Mesendoderm (in vitro differentiated cells): ENCODE results near the gene NCOA6.
"Not testable (repeated sequence)": the region's sequence is repeated elsewhere in the genome, so short reads cannot be mapped to it uniquely, and the experiment has no call there.

Experiments
- DNase-seq: peaks from one replicate; pipeline ENCODE4 v3.0.0; 2013
- H2AK5ac ChIP-seq: 2 replicates; pipeline ENCODE4 v1.6.1; 2013; ENCODE audit warnings: low read length, inconsistent platforms
- H2BK120ac ChIP-seq: 2 replicates; pipeline ENCODE4 v1.6.1; 2013; ENCODE audit warnings: low read depth, mild to moderate bottlenecking, low read length, moderate library complexity, mixed read lengths
- H2BK15ac ChIP-seq: replicated peaks from 2 replicates; pipeline ENCODE4 v1.6.1; 2013; ENCODE audit warnings: low read depth, mild to moderate bottlenecking, moderate library complexity
- H2BK5ac ChIP-seq: 2 replicates; pipeline ENCODE4 v1.6.1; 2013; ENCODE audit warnings: low read length, inconsistent platforms
- H3K18ac ChIP-seq: 2 replicates; pipeline ENCODE4 v1.6.1; 2013; ENCODE audit warnings: mild to moderate bottlenecking, low read length, mixed read lengths
- H3K23ac ChIP-seq: one replicate; pipeline ENCODE4 v1.6.1; 2013; ENCODE audit warnings: low read length
- H3K27ac ChIP-seq: 2 replicates; pipeline ENCODE4 v1.5.1; 2013; ENCODE audit warnings: low read depth, mild to moderate bottlenecking, inconsistent platforms, low read length, moderate library complexity
- H3K27me3 ChIP-seq: 2 replicates; pipeline ENCODE4 v1.6.1; 2013; ENCODE audit warnings: low read length, control low read depth, mild to moderate bottlenecking, inconsistent platforms; ENCODE audit not compliant: insufficient read depth, poor library complexity
- H3K36me3 ChIP-seq: 2 replicates; pipeline ENCODE4 v1.6.1; 2013; ENCODE audit warnings: low read length, inconsistent platforms; ENCODE audit not compliant: control insufficient read depth, insufficient read depth
- H3K4ac ChIP-seq: one replicate; pipeline ENCODE4 v1.6.1; 2013; ENCODE audit warnings: low read depth, mild to moderate bottlenecking, low read length, moderate library complexity
- H3K4me1 ChIP-seq: 2 replicates; pipeline ENCODE4 v1.6.1; 2013; ENCODE audit warnings: low read depth, low read length, inconsistent platforms; ENCODE audit not compliant: control insufficient read depth
- H3K4me2 ChIP-seq: 2 replicates; pipeline ENCODE4 v1.6.1; 2013; ENCODE audit warnings: low read length
- H3K4me3 ChIP-seq: 2 replicates; pipeline ENCODE4 v1.5.1; 2013; ENCODE audit warnings: mild to moderate bottlenecking, low read length
- H3K56ac ChIP-seq: one replicate; pipeline ENCODE4 v1.6.1; 2013; ENCODE audit warnings: low read length
- H3K79me1 ChIP-seq: 2 replicates; pipeline ENCODE4 v1.6.1; 2013; ENCODE audit warnings: low read length, inconsistent platforms
- H3K79me2 ChIP-seq: 2 replicates; pipeline ENCODE4 v1.6.1; 2013; ENCODE audit warnings: mild to moderate bottlenecking, low read length; ENCODE audit not compliant: control insufficient read depth, insufficient read depth
- H3K9ac ChIP-seq: 2 replicates; pipeline ENCODE4 v1.6.1; 2013; ENCODE audit warnings: low read length, inconsistent platforms
- H4K5ac ChIP-seq: one replicate; pipeline ENCODE4 v1.6.1; 2013; ENCODE audit warnings: low read length
- H4K8ac ChIP-seq: one replicate; pipeline ENCODE4 v1.6.1; 2013; ENCODE audit warnings: low read depth, mild to moderate bottlenecking, control low read depth, low read length, moderate library complexity
- WGBS: extraction: QIAGEN DNeasy Blood & Tissue Kit; methylation state at CpG from one replicate; pipeline ENCODE4 v1.1.7; 2013; ENCODE audit warnings: low lambda C conversion rate, missing lambda C conversion rate; ENCODE audit not compliant: insufficient coverage; ENCODE audit errors: extremely low coverage; 5-methylcytosine and 5-hydroxymethylcytosine counted together

Gene NCOA6

DNA sequence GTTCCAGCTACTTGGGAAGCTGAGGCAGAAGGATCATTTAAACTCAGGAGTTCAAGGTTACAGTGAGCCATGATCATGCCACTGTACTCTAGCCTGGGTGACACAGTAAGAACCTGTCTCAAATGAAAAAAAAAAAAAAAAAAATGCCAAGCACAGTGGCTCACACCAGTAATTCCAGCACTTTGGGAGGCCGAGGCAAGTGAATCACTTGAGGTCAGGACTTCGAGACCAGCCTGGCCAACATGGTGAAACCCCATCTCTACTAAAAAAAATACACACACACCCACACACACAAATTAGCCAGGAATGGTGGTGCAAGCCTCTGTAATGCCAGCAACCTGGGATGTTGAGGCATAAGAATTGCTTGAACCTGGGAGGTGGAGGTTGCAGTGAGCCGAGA is 102.9 kb downstream of the NCOA6 start:
- not testable (repeated sequence) for H3K27ac ChIP-seq, H3K27me3 ChIP-seq, H3K4me3 ChIP-seq, H3K9ac ChIP-seq, H3K4me1 ChIP-seq, H4K5ac ChIP-seq, DNase-seq, H3K18ac ChIP-seq, H2AK5ac ChIP-seq, H3K56ac ChIP-seq, H3K23ac ChIP-seq, H2BK120ac ChIP-seq, H3K79me2 ChIP-seq, H3K4ac ChIP-seq, H3K79me1 ChIP-seq, H3K4me2 ChIP-seq, H4K8ac ChIP-seq, H3K36me3 ChIP-seq, H2BK15ac ChIP-seq, H2BK5ac ChIP-seq
- no CpG with 5 or more reads among the region's 3 CpGs for WGBS

DNA sequence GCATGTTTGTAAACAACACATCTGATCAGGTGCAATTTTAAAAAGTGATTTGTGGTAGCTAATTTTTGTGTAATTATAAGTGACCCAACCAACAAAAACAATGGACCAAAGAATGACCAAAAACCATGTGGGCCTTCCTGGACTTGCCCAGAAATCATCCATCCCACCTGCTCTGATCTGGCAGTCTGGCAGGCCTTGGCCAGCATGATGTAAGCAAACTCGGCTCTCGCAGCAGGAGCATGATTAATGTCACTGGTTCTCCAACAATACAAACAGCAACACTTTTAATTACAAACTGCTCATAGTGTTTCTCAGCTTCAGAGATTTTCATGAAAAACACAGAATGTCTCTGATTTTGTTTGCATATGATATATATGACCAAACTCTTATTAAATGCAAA is 105.2 kb downstream of the NCOA6 start:
- DNase-seq, result no peak
- Histone ChIP-seq H3K79me1 (no peaks in the 10 kb centered on the region), H3K4me1 (no peaks in the 10 kb centered on the region), H2BK5ac (no peak overlapping the region), H3K23ac (no peak overlapping the region), H2BK15ac (no peak overlapping the region), H3K79me2 (no peaks in the 10 kb centered on the region), H3K4me2 (no peak overlapping the region), H3K56ac (no peak overlapping the region), H3K27me3 (no peaks in the 10 kb centered on the region), H3K9ac (no peak overlapping the region), H3K18ac (no peak overlapping the region), H2AK5ac (no peak overlapping the region), H3K36me3 (no peaks in the 10 kb centered on the region), H4K5ac (no peak overlapping the region), H3K4ac (no peak overlapping the region), H2BK120ac (no peak overlapping the region), H3K27ac (no peak overlapping the region), H3K4me3 (no peak overlapping the region), H4K8ac (no peak overlapping the region)
- WGBS, result no CpG with 5 or more reads among the region's 2 CpGs

DNA sequence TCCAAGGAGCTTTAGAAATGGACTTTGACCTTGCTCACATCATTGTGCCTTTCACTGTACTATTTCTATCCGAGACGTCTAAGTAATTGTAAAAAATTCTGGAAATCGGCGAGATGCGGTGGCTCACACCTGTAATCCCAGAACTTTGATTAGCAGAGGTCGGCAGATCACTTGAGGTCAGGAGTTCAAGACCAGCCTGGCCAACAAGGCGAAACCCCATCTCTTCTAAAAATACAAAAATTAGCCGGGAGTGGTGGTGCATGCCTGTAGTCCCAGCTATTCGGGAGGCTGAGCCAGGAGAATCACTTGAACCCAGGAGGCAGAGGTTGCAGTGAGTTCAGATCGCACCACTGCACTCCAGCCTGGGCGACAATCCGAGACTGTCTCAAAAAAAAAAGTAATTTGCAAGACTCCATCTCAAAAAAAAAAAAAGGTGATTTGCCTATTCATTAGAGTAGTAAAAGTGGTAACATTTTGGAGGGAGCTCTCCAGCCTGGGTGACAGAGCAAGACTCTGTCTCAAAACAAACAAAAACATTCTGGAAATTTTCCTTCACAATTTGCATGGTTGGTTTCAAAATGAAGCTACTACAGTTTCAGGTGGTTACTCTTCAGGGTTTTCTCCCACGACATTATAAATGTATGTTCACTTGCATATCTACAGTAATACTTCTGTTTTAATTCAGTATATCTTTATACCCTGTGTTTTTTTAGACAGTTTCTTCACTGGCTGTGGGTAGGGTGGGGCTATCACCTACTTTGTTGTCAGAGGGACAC is 106.0 kb downstream of the NCOA6 start:
- H3K56ac ChIP-seq, H3K79me2 ChIP-seq, H3K4ac ChIP-seq, H3K27me3 ChIP-seq, H3K18ac ChIP-seq, H2BK120ac ChIP-seq, H2BK15ac ChIP-seq, H2BK5ac ChIP-seq, H4K5ac ChIP-seq, DNase-seq, H3K9ac ChIP-seq, H3K4me1 ChIP-seq, H3K27ac ChIP-seq, H3K36me3 ChIP-seq, H3K4me2 ChIP-seq, H3K23ac ChIP-seq, H2AK5ac ChIP-seq, H3K79me1 ChIP-seq, H3K4me3 ChIP-seq, H4K8ac ChIP-seq: not testable (repeated sequence)
- WGBS, result no CpG with 5 or more reads among the region's 13 CpGs

DNA sequence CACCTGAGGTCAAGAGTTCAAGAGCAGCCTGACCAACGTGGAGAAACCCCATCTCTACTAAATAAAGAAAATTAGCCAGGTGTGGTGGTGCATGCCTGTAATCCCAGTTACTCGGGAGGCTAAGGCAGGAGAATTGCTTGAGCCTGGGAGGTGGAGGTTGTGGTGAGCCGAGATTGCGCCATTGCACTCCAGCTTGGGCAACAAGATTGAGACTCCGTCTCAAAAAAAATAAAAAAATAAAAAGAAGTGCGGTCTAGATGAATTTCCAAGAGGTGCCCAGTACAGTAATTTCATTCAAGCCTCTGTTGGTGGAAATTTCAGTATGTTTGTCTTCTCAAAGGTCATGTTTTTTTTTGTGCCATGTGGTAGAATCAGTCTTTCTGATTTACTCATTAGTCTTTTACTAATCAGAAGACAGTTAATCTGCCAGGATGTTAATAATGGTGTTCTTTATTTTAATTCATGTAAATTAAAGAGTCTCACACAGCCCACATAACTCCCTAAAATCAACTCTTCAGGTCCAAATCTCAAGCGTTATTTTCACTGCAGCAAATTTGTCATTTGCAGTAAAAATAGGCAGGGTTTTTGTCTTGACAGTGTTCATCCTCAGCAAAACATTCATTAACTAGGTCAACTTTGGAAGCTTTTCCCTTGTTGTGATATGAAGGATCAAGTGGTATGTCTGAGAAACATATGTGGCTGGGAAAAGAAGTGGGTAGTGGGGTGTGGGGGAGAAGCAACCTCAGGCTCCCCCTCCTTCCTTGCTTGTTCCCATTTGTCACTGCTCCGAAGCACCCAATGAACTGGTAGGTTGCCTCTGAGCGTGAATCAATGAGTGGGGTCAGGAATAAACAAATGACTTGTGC is 108.0 kb downstream of the NCOA6 start:
- no peak overlapping the region for H3K23ac ChIP-seq
- no peak overlapping the region for H3K4me3 ChIP-seq
- H3K18ac ChIP-seq, result no peak overlapping the region
- no peaks in the 10 kb centered on the region for H3K36me3 ChIP-seq
- no peaks in the 10 kb centered on the region for H3K79me2 ChIP-seq
- no peak overlapping the region for H2BK5ac ChIP-seq
- no peak for DNase-seq
- H2AK5ac ChIP-seq, result no peak overlapping the region
- H3K56ac ChIP-seq, result no peak overlapping the region
- no peak overlapping the region for H2BK15ac ChIP-seq
- H3K79me1 ChIP-seq, result no peaks in the 10 kb centered on the region
- no peak overlapping the region for H3K9ac ChIP-seq
- no peaks in the 10 kb centered on the region for H3K4me1 ChIP-seq
- no peak overlapping the region for H3K27ac ChIP-seq
- no peak overlapping the region for H3K4ac ChIP-seq
- no CpG with 5 or more reads among the region's 9 CpGs for WGBS
- H4K8ac ChIP-seq, result no peak overlapping the region
- H3K4me2 ChIP-seq, result no peak overlapping the region
- no peak overlapping the region for H4K5ac ChIP-seq
- H2BK120ac ChIP-seq, result no peak overlapping the region
- H3K27me3 ChIP-seq, result no peaks in the 10 kb centered on the region

DNA sequence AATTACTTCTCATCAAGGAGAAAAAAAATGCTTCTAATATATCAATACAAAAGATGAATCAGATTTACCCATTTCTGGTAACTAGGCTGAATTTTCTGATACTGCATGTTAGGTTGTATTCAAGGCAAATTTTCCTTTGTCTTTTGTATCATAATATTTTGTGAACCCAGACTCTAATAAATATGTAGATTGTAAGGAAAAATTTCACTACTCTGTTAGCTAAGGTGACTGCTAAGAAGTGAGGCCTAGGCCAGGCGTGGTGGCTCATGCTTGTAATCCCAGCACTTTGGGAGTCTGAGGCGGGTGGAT is 108.6 kb downstream of the NCOA6 start:
- Histone ChIP-seq H3K4me2 (no peak overlapping the region), H2BK120ac (no peak overlapping the region), H3K27ac (no peak overlapping the region), H3K56ac (no peak overlapping the region), H3K4me1 (no peaks in the 10 kb centered on the region), H2BK15ac (no peak overlapping the region), H4K8ac (no peak overlapping the region), H3K27me3 (no peaks in the 10 kb centered on the region), H2BK5ac (no peak overlapping the region), H3K4ac (no peak overlapping the region), H3K36me3 (no peaks in the 10 kb centered on the region), H3K79me2 (no peaks in the 10 kb centered on the region), H3K18ac (no peak overlapping the region), H3K4me3 (no peak overlapping the region), H3K79me1 (no peaks in the 10 kb centered on the region), H3K9ac (no peak overlapping the region), H3K23ac (no peak overlapping the region), H2AK5ac (no peak overlapping the region), H4K5ac (no peak overlapping the region)
- no CpG with 5 or more reads among the region's 2 CpGs for WGBS
- no peak for DNase-seq
